Thyroid gland (tissue), 4 donors: Measurements from ENCODE around the gene ERCC6L2. TPM values are rescaled to one million over a fixed set of nuclear protein-coding genes. Genes with fewer than 3 reads are reported as not detected.

ENCODE experiments used
- DNase-seq, 2 donors: peaks; one replicate each; pipeline ENCODE4 v3.0.0-alpha.2; 2019
- H3K27ac ChIP-seq, 3 donors: fragments of 200-600 bp; sonication (generic); 1 replicate in 2 of 3; 2 replicates in 1 of 3; pipeline ENCODE4 v1.5.1; 2016 to 2019; ENCODE audit warnings: mild to moderate bottlenecking in 1 of 3, moderate library complexity in 1 of 3
- H3K27me3 ChIP-seq: fragments of 200-600 bp; sonication (generic); one replicate; pipeline ENCODE4 v1.5.1; 2019
- H3K36me3 ChIP-seq, 2 donors: fragments of 200-600 bp; sonication (generic); one replicate each; pipeline ENCODE4 v1.5.1; 2016 to 2019
- H3K4me1 ChIP-seq, 2 donors: fragments of 200-600 bp; sonication (generic); one replicate each; pipeline ENCODE4 v1.5.1; 2017 to 2019
- H3K4me3 ChIP-seq, 3 donors: fragments of 200-600 bp; sonication (generic); replicated peaks in 1 of 3; 1 replicate in 2 of 3; 2 replicates in 1 of 3; pipeline ENCODE4 v1.5.1; 2016; ENCODE audit warnings: mild to moderate bottlenecking in 1 of 3
- H3K9me3 ChIP-seq: fragments of 200-600 bp; sonication (generic); one replicate; pipeline ENCODE4 v1.5.1; 2017
- POLR2A ChIP-seq, 2 donors: fragments of 450-650 bp; IDR thresholded peaks; one replicate each; pipeline ENCODE4 v1.6.1; 2017; ENCODE audit warnings: antibody characterized with exemption in 2 of 2, mild to moderate bottlenecking in 2 of 2, moderate library complexity in 1 of 2
- WGBS, 2 donors: methylation state at CpG; one replicate each; pipeline ENCODE4 v1.1.5; 2017; 5-methylcytosine and 5-hydroxymethylcytosine counted together
- intact Hi-C: fragments of 100-400 bp; cut with DNase I; formaldehyde crosslinking; loops from one replicate; pipeline ENCODE4 v1.15.1; 2023
- total RNA-seq, 4 donors: library from RNA; depleted of rRNA; stranded (reverse); fragments of >200 nt; gene quantifications; one replicate each; pipeline ENCODE4 v1.2.3, GENCODE V29; 2016
- TF ChIP-seq, protein P1 (sequence below), 6 experiments: fragments of 200-600 bp in 3 of 6; fragments of 450-650 bp in 3 of 6; sonication (generic) in 3 of 6; IDR thresholded peaks; one replicate each; pipeline ENCODE4 v1.5.1; 2016 to 2019; ENCODE audit warnings: antibody characterized with exemption in 6 of 6, mild to moderate bottlenecking in 2 of 6, inconsistent platforms in 1 of 6, moderate library complexity in 1 of 6

ERCC6L2 gene
- total RNA-seq, 4 donors from 2014 or later = 90.6 to 130 (median 95.3) TPM

DNA sequence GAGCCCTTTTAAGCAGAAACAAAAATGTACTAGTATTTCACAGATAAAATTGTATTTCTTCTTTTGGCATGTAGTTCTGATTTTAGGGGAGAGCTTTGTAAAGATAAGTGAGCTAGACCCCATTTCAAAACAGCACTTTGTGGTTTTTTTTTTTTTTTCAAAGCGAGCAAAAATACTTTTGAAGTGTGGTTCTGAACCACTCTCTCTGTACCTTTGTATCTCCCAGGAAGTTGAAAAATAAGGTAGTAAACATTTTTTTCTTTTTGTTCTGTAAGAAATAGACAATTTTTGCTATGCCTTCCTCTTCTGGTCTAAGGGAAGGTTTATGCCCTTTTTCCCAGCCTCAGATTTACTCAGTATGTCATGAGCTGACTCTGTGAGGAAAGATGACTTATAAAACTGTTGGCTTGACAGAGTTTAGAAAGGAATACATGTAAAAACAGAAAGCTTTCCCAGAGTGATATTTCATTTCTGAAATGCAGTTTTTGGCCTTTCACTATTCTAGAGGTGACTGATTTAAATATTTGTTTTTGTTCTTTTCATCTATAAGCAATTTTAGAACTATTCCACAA is 12.5 kb downstream of the ERCC6L2 start:
- Histone ChIP-seq H3K4me1 (no peaks in the 10 kb centered on the region), H3K27me3 (no peaks in the 10 kb centered on the region), H3K4me3 (no peak overlapping the region), H3K27ac (no peak overlapping the region), H3K9me3 (no peaks in the 10 kb centered on the region), H3K36me3 (no peaks in the 10 kb centered on the region)
- intact Hi-C loops = no loop called here
- DNase-seq = no peak
- 86 to 91% methylated on average over 1 of the region's 1 CpG for WGBS, 2 donors
- no peak for TF ChIP-seq POLR2A (IDR thresholded peaks at IDR 0.05)
- TF ChIP-seq, protein P1, sequence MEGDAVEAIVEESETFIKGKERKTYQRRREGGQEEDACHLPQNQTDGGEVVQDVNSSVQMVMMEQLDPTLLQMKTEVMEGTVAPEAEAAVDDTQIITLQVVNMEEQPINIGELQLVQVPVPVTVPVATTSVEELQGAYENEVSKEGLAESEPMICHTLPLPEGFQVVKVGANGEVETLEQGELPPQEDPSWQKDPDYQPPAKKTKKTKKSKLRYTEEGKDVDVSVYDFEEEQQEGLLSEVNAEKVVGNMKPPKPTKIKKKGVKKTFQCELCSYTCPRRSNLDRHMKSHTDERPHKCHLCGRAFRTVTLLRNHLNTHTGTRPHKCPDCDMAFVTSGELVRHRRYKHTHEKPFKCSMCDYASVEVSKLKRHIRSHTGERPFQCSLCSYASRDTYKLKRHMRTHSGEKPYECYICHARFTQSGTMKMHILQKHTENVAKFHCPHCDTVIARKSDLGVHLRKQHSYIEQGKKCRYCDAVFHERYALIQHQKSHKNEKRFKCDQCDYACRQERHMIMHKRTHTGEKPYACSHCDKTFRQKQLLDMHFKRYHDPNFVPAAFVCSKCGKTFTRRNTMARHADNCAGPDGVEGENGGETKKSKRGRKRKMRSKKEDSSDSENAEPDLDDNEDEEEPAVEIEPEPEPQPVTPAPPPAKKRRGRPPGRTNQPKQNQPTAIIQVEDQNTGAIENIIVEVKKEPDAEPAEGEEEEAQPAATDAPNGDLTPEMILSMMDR (IDR thresholded peaks at IDR 0.05) = no peak

DNA sequence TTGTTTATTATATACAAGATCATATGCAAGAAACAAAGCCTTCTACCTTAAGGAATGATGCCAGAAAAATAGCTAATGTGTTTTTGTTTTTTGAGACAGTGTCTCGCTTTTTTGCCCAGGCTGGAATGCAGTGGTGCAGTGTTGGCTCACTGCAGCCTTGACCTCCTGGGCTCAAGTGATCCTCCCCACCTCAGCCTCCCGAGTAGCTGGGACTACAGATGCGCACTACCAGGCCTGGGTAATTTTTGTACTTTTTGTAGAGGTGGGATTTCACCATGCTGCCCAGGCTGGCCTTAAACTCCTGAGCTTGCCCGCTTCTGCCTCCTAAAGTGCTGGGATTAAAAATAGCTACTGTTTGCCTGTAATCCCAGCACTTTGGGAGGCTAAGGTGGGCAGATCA is 15.1 kb downstream of the ERCC6L2 start:
- Histone ChIP-seq H3K27me3 (no peaks in the 10 kb centered on the region), H3K27ac (no peak overlapping the region), H3K4me3 (no peak overlapping the region), H3K4me1 (no peaks in the 10 kb centered on the region), H3K9me3 (no peaks in the 10 kb centered on the region), H3K36me3 (no peaks in the 10 kb centered on the region)
- no peak for DNase-seq
- 96 to 97% methylated on average over 4 of the region's 4 CpGs for WGBS, 2 donors
- no peak for TF ChIP-seq POLR2A (IDR thresholded peaks at IDR 0.05)
- TF ChIP-seq, protein P1 (IDR thresholded peaks at IDR 0.05) = no peak
- intact Hi-C loops = no loop called here

DNA sequence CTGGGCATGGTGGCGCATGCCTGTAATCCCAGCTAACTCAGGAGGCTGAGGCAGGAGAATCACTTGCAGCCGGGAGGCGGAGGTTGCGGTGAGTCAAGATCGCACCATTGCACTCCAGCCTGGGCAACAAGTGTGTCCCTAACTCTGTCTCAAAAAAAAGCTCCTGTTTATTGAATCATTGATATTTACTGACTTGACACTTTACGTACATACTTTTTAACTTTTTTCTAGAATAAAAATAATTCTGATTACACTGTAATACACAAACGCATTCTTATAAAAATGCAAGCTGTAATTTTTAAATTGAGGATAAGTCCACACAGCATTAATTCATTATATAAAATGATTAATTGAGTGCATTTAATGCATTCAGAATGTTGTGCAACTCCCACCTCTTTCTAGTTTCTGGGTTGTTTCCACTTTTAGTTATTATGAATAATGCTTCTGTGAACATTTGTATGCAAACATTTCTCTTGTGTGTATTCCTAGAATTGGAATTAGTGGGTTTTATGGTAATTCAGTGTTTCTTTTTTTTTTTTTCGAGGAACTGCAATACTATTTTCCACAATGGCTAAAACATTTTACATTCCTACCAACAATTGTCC is 15.7 kb downstream of the ERCC6L2 start:
- DNase-seq = no peak
- no peaks in the 10 kb centered on the region for H3K9me3 ChIP-seq
- H3K36me3 ChIP-seq = no peaks in the 10 kb centered on the region
- H3K4me3 ChIP-seq = no peak overlapping the region
- TF ChIP-seq, protein P1 (IDR thresholded peaks at IDR 0.05) = no peak
- TF ChIP-seq POLR2A (IDR thresholded peaks at IDR 0.05) = no peak
- no peak overlapping the region for H3K27ac ChIP-seq
- WGBS, 2 donors = 97% methylated on average over 8 of the region's 8 CpGs
- H3K27me3 ChIP-seq = no peaks in the 10 kb centered on the region
- H3K4me1 ChIP-seq = no peaks in the 10 kb centered on the region
- intact Hi-C loops = no loop called here

DNA sequence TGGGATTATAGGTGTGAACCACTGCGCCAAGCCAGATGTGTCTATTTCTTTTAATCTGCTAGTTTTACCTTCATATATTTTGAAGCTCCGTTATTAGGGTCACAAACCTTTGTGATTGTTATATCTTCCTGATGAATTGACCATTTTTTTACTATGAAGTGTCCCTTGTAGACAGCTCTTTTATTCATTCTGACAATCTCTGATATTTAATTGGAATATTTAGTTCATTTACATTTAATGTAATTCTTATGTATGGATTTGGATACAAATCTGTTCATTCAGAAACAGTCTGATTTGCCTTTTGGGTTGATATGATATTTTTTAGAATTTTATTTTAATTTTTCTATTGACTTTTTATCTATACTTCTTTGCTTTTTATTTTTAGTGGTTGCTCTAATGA is 17.2 kb downstream of the ERCC6L2 start:
- Histone ChIP-seq H3K4me1 (no peaks in the 10 kb centered on the region), H3K36me3 (no peaks in the 10 kb centered on the region), H3K4me3 (no peak overlapping the region), H3K9me3 (no peaks in the 10 kb centered on the region), H3K27me3 (no peaks in the 10 kb centered on the region), H3K27ac (no peak overlapping the region)
- TF ChIP-seq, protein P1 (IDR thresholded peaks at IDR 0.05) = no peak
- no peak for TF ChIP-seq POLR2A (IDR thresholded peaks at IDR 0.05)
- WGBS, 2 donors = 98 to 99% methylated on average over 2 of the region's 2 CpGs
- intact Hi-C loops = no loop called here
- DNase-seq = no peak

DNA sequence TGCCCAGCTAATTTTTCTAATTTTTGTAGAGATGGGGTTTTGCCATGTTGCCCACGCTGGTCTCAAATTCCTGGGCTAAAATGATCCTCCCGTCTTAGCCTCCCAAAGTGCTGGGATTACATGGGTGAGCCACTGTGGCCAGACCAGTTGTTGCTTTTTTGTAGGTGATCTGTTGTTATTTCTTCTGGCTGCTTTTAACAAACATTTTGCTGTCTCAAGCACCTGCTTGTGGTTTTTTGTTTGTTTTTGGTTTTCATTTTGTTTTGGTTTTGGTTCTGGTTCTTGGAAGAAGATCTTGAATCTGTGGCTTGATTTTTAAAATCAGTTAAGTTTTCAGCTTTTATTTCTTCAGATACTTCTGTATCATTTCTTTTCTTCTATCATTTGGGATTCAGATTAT is 21.1 kb downstream of the ERCC6L2 start:
- H3K4me3 ChIP-seq = no peak overlapping the region
- H3K27ac ChIP-seq = no peak overlapping the region
- no peaks in the 10 kb centered on the region for H3K27me3 ChIP-seq
- no peak for DNase-seq
- TF ChIP-seq POLR2A (IDR thresholded peaks at IDR 0.05) = no peak
- TF ChIP-seq, protein P1 (IDR thresholded peaks at IDR 0.05) = no peak
- H3K36me3 ChIP-seq = no peaks in the 10 kb centered on the region
- 98 to 100% methylated on average over 2 of the region's 2 CpGs for WGBS, 2 donors
- no peaks in the 10 kb centered on the region for H3K4me1 ChIP-seq
- intact Hi-C loops = no loop called here
- no peaks in the 10 kb centered on the region for H3K9me3 ChIP-seq
